T47D (cell line): ENCODE measurements around the gene CIB1.

Experiments
- DNase-seq, 2 experiments: peaks; one replicate each; pipeline versions ENCODE4 v3.0.0 to v3.0.0-alpha.2; 2011 to 2012; ENCODE audit warnings: low read depth in 1 of 2, low spot score in 1 of 2
- JUND ChIP-seq: IDR thresholded peaks from 2 replicates; pipeline ENCODE4 v1.6.1; 2012; ENCODE audit warnings: low read depth
- in situ Hi-C: cut with HindIII; loops from 2 replicates; pipeline ENCODE4 v1.10.0; 2016; ENCODE audit warnings: low sequenced_read_pairs, low pct_unique_long_range_greater_than_20kb

CIB1 gene

GRCh38 chr15:90208356-90208755 is 25.4 kb downstream of the CIB1 start:
- in situ Hi-C loops, result no loop called here
- DNase-seq, result no peak
- TF ChIP-seq JUND, result no peak

DNA sequence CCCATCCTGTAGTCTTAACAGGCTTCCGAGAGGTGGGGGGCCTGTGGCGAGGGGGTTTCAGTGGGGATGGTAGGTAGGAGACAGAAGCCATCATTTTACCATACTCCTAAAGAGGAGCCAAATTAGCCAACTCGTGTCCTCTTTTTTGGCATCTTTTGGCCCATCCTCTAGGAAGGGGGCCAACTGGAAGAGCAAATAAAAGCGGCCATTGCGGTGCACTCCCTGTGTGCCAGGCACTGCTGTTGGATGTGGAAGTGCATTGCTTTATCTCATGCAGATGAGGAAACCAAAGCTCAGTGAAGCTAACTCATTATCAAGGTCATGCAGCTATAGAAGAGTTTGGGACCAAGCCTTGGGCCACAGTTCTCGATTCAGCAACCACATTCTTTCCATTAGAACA is 26.5 kb downstream of the CIB1 start:
- in situ Hi-C loops, result no loop called here
- no peak for TF ChIP-seq JUND
- no peak for DNase-seq

DNA sequence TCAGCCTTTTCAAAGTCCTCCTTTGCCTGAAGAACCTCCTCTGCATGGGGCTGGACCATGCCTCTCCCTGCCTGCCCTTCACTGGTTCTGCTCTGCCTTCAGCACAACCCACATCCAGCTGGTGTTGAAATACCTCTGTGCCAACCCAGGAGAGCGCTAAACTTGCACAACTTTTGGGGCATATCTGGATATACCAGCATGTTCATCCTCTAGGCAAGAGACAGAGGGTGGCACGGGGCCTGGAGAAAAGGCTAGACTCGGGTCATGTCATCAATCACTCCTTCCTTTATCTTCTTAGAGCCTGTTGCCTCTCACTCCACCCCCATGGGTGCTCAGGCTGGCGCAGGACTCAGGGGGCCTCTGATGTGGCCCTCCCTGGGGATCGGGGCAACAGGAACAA is 27.9 kb downstream of the CIB1 start:
- in situ Hi-C loops, result no loop called here
- no peak for TF ChIP-seq JUND
- DNase-seq, result no peak

DNA sequence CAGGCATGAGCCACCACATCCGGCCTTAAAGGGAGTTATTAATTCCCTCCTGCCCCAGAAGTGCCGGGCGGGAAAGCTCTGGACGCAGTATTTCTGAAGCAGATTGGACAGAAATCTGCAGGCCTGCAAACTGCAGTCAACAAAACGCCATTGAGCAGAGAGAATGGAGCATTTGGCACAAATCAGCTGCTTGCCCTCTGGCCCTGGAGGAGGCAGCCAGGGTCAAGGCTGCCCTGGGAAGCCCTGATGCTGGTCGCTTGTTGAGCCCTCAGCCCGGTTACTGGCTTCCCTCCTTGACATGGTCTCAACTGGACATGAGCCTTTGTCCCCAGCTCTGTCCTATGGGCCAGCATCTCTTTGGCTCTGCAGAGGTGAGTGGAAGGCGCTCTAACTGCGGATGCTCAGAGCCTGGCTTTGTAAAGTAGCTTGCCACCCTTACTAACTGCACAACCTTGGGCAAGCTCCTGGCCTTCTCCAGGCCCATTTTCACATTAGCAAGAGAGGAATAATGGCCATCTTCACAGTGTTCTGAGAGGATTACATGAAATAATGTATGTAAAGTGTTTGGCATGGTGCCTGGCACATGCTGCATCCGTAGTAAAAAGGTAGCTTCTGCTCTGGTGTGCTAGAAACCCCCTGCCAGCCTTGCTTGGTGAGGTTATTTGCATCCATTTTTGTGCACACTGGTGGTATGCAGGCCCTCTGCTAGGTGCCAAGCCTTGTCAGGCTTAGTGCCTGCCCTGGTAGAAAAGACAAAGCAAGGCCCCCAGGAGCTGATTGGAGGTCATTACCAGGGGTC is 28.5 kb downstream of the CIB1 start:
- in situ Hi-C loops, result no loop called here
- no peak for DNase-seq
- no peak for TF ChIP-seq JUND

DNA sequence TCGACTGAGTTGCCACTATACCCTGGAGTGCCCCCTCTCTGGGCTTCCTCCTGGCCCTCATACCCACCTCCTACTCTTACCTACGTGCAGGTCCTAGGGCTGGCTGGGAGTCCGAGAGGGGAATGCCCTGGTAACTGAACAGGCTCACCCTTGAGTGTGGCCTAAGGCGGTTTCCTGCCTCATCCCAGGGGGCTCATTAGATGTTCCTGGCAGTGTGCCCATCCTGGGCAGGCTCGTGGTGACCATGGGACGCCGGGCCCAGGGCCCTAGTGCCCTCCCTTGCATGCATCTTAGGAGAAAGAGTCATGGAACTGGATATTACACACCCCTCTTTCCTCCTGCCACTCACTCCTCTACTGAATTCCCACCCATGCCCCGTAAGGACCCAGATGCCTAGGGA is 29.8 kb downstream of the CIB1 start:
- no peak for TF ChIP-seq JUND
- no peak for DNase-seq
- in situ Hi-C loops, result no loop called here

- in situ Hi-C loops, result no loop called here
- TF ChIP-seq JUND, result no peak
- DNase-seq, result no peak
These were observed 30.3 kb downstream of the CIB1 start for GRCh38 chr15:90203473-90203872.

- no peak for TF ChIP-seq JUND
- in situ Hi-C loops, result no loop called here
- no peak for DNase-seq
These were observed 30.8 kb downstream of the CIB1 start for GRCh38 chr15:90202929-90203328.

GRCh38 chr15:90201944-90202375 is 31.8 kb downstream of the CIB1 start:
- TF ChIP-seq JUND, result no peak
- DNase-seq, result no peak
- in situ Hi-C loops, result no loop called here

- in situ Hi-C loops, result no loop called here
- peak; percentile 72 to 88 for DNase-seq
These were observed 32.4 kb downstream of the CIB1 start, which contains the start of gene SEMA4B for GRCh38 chr15:90201130-90201943. Gene SEMA4B (plus strand): TSS chr15:90201330. CDS start chr15:90201579, 249 bp downstream.

GRCh38 chr15:90200534-90201129 is 33.1 kb downstream of the CIB1 start:
- in situ Hi-C loops, result no loop called here
- TF ChIP-seq JUND, result no peak
- DNase-seq, result no peak

More at GRCh38 chr15:90201130-90201943, 32.4 kb downstream of the CIB1 start, which contains the start of gene SEMA4B:
- no peak for TF ChIP-seq JUND

GRCh38 chr15:90194655-90195054 is 39.1 kb downstream of the CIB1 start:
- TF ChIP-seq JUND, result no peak
- in situ Hi-C loops, result no loop called here
- DNase-seq, result no peak

- DNase-seq, result no peak
- in situ Hi-C loops, result no loop called here
- TF ChIP-seq JUND, result no peak
These were observed 40.6 kb downstream of the CIB1 start for GRCh38 chr15:90192961-90193786.
